SK-N-DZ (cell line): Measurements from ENCODE around the gene HAND1.

ENCODE experiments used
- DNase-seq: peaks from one replicate; pipeline ENCODE4 v3.0.0-alpha.2; 2015; ENCODE audit warnings: low spot score

HAND1 gene

DNA sequence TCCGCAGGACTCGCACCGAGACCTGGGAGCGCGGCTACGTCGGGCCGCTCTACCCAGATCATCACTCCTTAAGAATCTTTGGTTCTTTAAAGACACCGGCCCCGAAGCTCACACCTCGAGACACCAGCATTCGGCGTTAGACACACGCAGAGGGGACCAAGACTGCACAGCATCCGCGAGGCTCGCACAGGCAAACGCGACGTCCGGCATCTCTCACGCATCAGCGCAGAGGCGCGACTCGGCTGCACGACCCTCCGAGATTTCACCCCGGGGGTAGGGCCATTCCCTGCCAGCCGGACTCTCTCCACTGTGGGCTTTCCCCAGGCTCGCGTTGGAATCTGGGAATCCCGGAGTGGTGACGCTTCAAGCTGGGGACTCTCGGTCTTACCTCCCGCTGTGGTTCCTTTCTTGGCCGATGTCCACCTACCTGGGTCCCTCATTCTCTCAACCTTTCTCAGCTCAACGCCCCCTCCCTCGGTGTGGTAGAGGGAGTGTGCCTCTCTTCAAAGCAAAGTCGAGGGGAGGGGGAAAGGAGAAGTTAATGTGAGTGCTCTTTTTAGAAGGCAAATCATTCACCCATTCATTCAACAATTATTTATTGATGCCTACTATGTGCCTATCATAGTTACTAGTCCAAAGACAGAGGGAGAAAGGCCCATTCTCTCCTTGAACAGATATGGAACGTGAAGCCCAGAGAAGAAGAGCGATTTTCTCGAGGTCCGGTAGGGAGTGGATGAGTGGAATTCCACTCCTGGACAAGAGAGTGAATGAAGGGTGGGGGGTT lies 1.3 kb upstream of the HAND1 start:
- no peak for DNase-seq

DNA sequence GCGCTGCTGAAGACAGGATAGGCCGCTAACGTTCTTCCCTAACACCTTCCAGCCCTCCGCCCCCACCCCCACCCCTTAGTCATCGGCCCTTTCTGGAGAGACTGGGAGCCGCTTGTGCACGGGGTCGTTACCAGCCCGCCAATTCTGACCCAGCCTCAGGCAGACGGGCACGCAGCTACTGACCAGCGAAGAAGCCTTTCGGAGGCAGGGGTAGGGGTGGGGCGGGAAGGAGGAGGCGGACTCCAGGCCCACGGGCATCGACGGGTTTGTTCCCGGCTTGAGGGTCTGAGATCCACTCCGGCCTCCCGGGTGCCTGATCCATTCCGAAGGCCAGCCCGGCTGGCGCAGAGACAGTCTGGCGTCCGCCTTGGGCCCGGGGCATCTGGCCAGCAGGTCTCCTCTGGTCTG lies 729 bp upstream of the HAND1 start:
- no peak for DNase-seq

DNA sequence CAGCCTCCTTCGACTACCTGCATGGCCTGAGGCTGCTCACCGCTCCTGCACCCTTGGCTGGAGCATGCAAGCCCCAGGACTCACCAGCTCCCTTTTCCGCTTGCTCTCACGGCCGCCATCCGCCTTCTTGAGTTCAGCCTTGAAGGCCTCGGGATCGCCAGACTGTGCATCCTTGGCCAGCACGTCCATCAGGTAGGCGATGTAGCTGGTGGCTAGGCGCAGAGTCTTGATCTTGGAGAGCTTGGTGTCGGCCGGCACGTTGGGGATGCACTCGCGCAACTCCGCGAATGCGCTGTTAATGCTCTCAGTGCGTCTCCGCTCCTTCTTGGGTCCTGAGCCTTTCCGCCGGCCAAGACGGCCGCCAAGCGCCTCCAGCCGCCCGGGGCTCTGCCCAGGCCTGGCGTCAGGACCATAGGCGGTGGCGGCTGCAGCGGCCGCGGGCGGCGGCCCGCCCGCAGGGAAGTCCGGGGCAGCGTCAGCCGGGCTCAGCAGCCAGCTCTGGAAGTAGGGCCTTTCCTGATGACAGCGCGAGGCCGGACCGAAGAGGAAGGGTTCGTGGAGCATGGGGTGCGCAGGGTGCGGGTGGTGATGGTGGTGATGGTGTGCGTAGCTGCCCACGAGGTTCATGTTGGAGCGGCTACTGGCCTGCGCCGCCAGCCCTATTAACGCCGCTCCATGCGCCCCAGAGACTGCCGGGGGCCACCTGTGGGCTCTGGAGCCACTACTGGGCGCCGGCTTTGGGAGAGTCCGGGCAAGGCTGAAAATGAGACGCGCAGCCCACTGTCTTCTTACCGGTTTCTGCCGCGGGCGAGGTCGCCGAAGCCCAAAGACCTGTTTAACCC lies 424 bp downstream of the HAND1 start:
- no peak for DNase-seq

DNA sequence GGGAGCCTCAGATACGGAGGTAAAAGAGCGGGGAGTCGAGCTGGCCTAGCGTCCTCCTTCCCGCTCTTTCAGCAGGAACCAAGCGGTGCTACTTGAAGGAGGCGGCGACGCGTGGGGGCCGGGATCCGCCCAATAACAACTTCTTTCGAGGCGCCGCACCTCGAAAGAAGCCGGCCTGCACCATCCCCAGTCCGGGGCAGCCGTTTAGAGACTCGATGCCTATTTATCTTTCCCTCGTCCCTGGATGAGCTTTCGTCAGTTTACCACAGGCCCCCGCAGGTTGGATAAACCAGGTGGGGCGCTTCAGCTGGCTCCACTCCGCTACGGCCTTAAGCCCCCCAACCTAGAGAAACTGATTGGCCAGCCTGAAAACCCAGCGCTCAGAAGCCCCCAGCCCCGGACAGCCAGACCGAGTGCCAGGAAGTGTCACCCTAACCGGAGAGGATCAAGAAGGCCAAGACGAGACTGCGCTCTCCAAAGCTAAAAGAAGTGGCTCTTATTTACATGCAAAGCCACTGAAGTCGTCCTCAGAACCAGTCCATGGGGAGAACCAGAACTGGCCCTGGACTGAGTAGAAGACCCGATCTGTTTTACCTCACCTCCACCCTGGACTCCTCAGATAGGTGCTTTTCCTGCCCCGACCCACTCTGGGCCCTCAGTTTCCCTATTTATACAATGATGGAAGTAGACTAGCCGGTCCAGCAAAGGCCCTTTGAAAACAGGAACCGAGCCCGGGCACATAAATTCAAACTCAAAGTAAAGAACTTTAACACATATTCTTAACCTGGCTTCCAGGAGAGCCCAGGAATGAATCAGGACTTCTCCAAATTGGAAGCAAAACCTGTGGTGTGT lies 1.4 kb downstream of the HAND1 start:
- no peak for DNase-seq

DNA sequence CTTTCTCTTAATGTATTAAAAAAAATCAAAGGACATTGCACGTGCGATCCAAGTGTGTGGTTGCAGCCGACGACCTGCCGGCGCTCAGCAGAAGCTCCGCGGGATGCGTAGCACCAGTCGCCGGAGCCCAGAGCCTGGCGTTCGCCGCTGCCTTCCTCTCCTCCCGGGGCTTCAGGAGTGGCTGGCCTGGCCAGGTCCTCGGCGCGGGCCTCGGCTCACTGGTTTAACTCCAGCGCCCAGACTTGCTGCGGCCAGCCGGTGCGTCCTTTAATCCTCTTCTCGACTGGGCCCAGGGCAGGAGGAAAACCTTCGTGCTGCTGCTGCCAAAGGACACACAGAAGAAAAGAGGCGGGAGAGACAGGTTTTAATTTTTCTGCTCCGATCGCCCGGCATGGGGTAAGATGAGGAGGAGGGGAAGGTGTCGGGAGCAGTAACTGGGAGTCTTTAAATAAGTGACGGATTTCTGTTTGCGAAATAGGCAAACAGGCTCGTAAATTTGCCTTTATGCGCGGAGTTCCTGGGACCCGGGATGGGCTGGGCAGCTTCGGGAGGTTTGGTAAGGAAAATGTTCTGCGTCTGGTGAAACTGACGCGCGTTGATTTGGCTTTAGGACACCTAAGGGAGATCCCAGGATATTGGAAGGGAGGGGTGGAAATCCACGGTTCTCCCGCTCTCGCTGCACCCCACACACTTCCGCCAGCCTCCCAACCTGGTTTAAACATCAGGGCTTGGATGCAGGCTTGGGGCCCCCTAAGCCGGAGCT lies 2.3 kb downstream of the HAND1 start:
- DNase-seq, result no peak

DNA sequence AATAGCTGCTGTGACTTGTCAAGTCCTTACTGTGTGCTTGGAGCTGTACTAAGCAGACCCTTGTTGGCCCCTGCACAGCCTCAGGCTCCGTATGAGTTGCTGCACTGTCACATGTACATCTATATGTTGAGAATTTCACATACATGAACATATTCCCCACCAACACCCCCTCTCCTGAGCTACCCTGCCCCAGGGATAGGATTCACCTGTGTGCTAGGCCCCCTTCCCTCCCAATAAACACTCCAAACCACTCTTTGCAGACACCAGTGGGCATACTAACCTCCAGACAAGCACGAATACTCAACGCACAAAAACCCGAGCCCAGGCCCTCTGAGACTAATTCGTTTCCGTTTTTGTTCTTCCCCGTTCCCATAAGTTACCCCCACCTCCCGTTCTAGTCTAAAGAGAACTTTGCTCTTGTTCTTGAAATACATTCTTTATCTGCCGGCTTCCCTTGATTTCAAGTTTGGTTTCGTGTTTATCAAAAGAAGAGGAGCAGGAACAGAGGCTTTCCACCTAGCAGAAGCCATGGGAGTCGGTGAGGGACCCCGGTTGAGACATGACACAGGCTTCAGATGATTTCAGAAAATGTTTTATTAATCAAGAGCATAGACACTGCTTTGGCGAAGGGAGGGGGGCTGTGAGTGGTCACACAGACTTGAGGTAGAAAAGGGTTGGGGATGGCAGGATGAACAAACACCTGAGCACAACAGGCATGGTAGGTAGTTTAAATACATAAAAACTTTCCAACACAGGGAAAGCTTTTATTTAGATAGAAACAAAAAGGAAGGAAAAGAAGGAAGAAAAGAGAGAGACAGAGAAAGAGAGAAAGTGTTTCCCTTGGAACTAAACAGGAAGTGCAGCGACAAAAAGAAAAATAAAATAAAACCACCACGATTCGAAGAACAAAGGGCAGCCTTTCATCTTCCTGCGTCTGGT lies 3.4 kb downstream of the HAND1 start:
- DNase-seq, result peak; percentile 58

DNA sequence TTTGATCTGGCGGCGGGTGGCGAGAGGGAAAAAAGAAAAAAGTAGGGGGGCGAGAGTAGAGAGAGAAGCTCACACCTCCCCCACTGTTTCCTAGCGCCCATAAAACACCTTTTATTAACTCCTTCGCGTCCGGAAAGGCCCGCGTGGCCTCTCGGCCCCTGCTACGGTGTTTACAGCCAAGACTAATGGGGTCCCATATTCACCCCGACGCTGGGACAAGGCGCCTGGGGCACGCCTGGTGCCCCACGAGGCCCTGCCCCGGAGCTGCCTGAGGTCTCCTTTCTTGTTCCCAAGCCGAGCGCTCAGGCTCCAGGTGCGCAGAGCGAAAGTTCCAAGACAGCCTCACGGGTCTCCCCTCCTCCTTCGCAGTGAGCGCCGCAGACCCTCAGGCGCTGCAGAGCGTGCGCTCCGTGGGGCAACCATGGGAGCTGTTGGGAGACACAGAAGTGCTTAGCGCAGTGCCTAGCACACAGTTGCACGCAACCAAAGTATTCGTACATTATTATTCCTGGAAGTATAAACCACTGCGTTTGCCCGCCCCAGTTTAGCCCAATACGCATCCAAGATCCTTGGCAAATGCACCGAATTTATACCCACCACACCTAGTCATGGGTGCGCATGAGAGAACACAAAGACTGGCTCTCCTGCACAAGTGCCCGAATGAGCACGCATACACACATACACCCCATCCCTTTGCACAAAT lies 4.3 kb downstream of the HAND1 start:
- peak; percentile 61 for DNase-seq

DNA sequence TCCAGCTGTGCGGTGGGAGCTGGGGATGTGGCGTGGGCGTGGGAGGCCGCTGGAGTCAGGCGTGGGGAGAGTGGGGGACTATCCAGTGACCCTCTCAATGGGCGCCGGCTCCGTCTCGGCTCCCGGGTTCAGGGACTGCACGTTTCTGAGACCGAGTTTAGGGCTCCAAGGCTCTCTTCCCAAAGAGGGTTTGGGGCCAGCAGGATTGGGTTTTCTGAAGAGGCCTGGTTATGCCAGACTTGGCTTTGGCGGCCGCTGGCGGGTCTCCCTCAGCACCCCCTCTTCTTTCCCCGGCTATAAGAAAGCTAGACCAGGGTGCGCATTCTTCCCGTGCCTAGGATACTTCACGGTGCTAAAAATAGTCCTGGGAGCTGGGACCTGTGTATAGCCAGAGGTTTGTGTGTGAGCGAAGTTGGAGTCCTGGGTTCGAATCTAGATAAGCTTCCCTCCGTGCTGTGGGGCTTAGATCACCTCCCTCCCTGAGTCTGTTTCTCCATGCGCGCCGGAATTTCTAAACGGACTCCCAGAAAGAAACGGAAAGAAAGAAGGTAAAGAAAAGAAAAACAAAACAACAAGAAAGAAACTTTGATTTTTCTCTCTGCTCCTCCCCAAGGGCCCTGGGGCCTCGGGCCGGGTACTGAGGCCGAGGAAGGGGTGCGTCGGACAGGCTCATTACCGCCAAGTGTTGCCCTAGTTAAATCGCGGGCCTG lies 5.0 kb downstream of the HAND1 start:
- no peak for DNase-seq

DNA sequence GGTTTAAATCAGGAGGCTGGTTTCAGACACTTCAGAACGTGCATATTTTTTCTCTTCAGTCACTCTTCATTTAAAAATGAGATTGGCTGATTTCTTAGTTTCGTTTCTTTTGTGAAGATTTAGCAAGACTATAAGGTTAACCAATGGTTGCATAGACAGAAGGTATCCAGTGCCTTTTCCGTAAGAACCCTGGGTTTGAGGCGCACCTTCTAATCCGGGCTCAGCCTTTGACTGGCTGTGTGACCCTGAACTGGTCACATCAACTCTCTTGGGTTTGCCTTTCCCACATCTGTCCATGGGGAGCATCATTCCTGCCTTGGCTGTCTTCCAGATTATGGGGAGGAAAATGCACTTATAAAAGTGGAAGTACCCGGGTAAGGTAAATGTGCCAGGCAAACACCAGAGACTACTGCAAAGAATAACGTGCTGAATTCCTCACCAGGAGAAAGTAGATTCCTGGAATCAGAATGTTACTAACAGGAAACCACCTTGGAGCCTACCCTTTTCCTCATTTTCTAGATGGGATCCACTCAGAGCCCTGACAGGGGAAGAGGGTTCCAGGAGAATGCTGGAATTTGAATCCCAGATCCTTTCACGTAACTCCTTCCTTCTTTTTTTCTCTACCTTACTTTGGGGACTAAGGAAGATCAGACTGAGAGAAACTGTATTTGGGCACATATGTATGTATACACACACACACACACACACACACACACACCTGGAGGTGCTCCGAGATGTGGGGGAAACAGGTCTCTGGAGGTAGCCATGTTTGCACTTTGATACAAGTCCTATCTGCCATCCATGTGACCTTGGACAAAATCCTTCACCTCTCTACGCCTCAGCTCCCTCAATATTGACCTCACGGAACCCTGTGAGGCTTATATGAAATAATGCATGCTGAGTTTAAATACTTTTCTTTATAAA lies 6.8 kb downstream of the HAND1 start:
- DNase-seq, result peak; percentile 50

DNA sequence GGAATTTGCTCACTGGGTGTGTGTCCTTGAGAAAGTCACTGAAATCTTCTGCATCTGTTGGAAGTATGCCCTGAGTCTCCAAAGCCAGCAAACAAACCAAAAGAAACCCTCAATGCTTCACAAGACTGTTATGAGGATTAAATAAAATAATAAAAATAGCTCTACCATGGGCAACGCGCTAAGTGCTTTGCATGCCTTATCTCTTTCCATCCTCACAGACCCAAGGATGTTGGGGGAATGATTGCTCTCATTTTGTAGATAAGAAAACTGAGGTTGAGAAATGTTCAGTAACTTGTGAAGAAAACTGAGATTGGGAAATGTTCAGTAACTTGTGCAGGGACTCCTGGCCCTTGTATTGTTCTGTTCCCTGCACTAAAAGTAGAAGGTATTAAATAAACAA lies 7.9 kb downstream of the HAND1 start:
- DNase-seq, result no peak

DNA sequence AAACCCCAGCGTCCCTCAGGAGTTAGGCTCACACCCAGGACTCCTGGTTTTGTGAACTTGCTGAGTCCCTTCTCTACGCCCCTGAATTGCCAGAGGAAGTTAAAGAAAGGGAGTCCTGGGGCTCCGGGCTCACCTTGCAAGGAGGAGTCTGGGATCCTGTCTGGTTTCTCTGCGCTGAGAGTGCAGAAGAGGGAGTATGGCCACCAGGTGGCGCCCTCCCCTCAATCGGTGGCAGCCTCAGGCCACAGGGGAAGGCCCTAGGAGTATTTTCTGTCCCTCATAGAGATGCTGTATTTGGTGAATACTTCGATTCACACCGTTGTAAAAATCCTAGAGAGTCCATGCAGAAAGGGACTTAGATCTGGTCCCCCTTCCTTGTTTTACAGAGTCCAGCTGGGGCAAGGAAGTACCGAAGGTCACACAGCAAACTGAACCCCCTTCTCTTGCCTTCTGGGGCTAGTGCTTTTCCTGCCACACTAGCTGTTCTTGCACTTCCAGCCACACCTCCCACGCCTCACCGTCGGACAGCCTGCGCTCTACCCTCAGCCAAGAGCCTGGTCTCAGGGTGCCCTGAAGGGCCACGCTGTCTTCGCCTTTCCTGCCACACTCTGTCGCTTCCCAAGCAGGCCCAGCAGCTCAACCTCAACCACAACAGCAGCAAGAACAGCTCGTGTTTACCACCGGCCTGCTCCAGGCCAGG lies 10.2 kb downstream of the HAND1 start:
- DNase-seq, result peak; percentile 84

DNA sequence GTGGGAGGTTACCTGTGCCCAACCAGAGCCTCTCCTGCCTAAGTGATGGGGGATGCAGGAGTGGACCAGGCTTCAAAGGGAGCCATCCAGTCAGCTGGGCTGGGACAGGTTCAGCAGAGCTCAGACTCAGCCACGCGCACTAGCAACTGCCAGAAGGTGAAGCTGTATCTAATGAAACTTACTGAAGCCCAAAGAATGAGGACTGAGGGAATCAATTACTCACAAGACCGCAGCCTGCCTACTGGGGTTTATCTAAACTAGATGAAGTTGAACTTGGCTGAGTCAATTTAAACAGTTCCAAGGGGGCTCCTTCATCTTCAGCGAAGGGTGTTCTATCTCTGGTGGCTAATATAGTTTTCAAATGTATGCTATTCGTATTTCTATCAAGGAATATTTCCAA lies 11.4 kb downstream of the HAND1 start:
- no peak for DNase-seq

DNA sequence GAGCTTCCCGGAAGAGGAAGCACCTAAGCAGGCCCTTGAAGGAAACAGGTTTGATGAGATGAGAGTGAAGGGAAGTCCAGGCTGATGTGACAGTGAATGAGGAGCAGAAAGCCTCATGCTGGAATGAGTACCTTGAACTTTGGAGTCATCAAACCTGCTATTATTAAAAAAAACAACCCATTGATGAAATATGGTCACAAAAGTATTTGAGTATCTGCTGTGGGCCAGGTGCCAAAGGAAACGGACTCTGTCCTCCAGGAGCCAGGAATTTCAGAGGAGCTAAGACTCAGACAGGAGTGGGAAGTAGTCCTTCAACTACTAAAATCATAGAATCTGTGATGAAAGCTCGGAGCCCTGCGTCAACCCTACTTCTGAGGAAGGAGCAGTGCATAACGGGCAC lies 11.9 kb downstream of the HAND1 start:
- no peak for DNase-seq

DNA sequence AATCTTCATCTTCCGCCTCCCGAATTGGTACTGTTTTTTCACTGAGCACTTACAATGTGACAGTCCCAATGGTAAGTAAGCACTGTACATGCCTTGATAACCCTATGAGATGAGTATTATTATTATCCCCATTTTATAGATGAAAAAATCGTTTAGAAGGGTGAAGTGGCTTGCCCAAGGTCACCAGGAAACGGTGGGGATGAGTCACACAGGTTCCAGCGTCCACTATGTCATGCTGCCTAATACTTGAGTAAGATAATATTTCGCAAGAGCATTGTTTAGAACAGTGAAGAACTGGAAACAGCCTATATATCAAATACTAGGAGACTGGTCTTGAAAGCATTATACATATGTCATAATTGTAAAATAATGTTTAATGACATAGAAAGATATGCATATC lies 12.9 kb downstream of the HAND1 start:
- DNase-seq, result no peak

DNA sequence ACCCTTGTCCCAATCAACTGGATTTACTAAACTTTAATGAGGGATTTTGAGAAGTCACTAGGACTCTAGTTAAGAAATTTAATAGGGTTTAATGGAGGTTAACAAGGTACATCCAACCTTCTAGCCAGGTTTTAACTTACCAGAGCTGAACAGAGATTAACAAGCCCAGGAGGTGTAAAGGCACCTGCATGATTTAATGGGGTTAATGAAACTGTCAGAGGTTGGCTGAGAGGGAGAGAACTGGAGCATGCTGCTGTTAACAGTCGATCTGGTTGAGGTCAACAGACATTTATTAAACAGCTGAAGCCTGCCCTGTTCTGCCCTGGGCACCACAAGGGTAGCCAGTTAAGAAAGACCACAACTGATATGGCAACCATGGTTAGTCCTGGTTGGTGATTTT lies 13.6 kb downstream of the HAND1 start:
- DNase-seq, result no peak

DNA sequence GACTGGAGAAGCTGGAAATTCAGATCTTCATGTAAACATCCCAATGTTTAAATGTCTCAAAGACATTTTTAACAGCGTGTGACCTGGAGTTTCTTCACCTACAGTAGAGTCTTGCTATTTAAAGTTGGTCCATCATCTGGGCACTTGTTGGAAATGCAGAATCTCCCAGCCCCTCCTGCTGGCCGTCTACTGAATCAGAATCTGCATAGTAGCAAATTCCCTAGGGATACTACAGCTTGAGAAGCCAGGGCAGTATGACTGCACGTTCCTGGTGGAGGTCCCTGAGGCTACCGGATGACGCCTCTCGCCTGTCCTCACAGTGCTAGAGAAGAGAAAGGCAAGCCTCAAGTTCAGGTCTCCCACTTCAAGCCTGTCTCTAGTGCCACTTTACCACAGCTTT lies 16.5 kb downstream of the HAND1 start:
- DNase-seq, result peak; percentile 64

DNA sequence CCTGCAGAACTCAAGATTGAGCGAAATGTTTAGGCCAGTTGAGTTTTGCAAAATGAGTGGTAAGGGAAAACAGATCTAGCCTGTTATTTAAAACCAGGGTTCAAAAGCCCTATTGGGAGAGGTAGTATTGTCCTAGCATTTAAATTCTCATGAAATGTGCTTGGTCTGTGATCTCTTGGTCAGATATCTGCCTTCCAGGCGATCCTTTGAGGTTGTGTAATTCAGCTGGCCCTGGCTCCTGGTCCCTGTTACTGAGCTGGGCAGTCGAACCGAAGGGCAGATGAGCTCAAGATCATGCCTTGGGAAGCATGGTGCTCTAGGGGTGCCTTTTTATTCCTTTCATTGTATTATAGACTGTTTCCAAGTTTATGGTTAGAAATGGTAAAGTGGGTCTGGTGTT lies 17.9 kb downstream of the HAND1 start:
- no peak for DNase-seq
